HCT116 (cell line): ENCODE data around the gene SLCO1B3.

Experiments used
- CEBPB ChIP-seq: IDR thresholded peaks from 2 replicates; pipeline ENCODE4 v1.6.1; 2012; ENCODE audit warnings: low read depth
- EZH2 ChIP-seq: fragments of 200-600 bp; sonication (generic); IDR thresholded peaks from 2 replicates; pipeline ENCODE4 v1.6.1; 2017; ENCODE audit warnings: antibody characterized with exemption, mixed run types
- POLR2A ChIP-seq: IDR thresholded peaks from 2 replicates; pipeline ENCODE4 v1.7.0; 2011; ENCODE audit warnings: borderline replicate concordance; ENCODE audit not compliant: insufficient read depth, insufficient read length; ENCODE audit errors: extremely low read depth
- POLR2AphosphoS5 ChIP-seq: IDR thresholded peaks from 2 replicates; pipeline ENCODE4 v1.6.1; 2011; ENCODE audit warnings: mild to moderate bottlenecking, low read depth, low read length, moderate library complexity
- TF ChIP-seq, protein P1 (sequence below), 3 experiments: fragments of 200-600 bp in 1 of 3; sonication (generic) in 1 of 3; IDR thresholded peaks in 2 of 3; conservative IDR thresholded peaks in 1 of 3; 2 replicates each; pipeline ENCODE4 v1.5.1; 2012 to 2017; ENCODE audit warnings: low read depth in 2 of 3, low read length in 2 of 3, antibody characterized with exemption in 1 of 3, borderline replicate concordance in 1 of 3, control low read depth in 1 of 3, mild to moderate bottlenecking in 1 of 3, mixed read lengths in 1 of 3, mixed run types in 1 of 3, moderate library complexity in 1 of 3; ENCODE audit not compliant: insufficient read depth in 1 of 3
- TF ChIP-seq, protein P2 (sequence below): IDR thresholded peaks from 2 replicates; pipeline ENCODE4 v1.6.1; 2011; ENCODE audit warnings: mild to moderate bottlenecking, low read length, moderate library complexity; ENCODE audit not compliant: insufficient replicate concordance; ENCODE audit errors: extremely low read depth

DNA sequence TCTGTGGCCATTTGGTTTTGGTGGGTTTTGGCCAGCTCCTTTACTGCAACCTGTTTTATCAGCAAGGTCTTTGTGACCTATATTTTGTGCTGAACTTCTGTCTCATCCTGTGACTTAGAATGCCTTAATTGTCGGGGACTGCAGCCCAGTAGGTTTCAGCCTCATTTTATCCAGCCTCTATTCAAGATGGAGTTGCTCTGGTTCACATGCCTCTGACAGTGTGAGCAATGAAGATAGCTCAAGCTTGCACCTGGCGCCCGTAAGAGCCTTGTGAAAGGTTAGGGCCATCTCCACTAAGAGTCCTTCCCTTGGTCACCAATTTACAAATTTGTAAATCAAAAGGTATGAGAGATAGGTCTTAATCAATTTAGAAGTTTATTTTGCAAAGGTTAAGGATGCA is 19.4 kb downstream of the SLCO1B3 start:
- TF ChIP-seq, protein P1, sequence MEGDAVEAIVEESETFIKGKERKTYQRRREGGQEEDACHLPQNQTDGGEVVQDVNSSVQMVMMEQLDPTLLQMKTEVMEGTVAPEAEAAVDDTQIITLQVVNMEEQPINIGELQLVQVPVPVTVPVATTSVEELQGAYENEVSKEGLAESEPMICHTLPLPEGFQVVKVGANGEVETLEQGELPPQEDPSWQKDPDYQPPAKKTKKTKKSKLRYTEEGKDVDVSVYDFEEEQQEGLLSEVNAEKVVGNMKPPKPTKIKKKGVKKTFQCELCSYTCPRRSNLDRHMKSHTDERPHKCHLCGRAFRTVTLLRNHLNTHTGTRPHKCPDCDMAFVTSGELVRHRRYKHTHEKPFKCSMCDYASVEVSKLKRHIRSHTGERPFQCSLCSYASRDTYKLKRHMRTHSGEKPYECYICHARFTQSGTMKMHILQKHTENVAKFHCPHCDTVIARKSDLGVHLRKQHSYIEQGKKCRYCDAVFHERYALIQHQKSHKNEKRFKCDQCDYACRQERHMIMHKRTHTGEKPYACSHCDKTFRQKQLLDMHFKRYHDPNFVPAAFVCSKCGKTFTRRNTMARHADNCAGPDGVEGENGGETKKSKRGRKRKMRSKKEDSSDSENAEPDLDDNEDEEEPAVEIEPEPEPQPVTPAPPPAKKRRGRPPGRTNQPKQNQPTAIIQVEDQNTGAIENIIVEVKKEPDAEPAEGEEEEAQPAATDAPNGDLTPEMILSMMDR (IDR thresholded peaks at IDR 0.05 in 2 of 3, conservative IDR thresholded peaks at IDR 0.05 in 1 of 3; ENCODE audit: borderline replicate concordance in 1 of 3, insufficient read depth in 1 of 3, low read depth in 2 of 3, low read length in 2 of 3), result no peak
- TF ChIP-seq POLR2A, result no peak
- no peak for TF ChIP-seq CEBPB
- TF ChIP-seq POLR2AphosphoS5, result no peak
- TF ChIP-seq, protein P2, sequence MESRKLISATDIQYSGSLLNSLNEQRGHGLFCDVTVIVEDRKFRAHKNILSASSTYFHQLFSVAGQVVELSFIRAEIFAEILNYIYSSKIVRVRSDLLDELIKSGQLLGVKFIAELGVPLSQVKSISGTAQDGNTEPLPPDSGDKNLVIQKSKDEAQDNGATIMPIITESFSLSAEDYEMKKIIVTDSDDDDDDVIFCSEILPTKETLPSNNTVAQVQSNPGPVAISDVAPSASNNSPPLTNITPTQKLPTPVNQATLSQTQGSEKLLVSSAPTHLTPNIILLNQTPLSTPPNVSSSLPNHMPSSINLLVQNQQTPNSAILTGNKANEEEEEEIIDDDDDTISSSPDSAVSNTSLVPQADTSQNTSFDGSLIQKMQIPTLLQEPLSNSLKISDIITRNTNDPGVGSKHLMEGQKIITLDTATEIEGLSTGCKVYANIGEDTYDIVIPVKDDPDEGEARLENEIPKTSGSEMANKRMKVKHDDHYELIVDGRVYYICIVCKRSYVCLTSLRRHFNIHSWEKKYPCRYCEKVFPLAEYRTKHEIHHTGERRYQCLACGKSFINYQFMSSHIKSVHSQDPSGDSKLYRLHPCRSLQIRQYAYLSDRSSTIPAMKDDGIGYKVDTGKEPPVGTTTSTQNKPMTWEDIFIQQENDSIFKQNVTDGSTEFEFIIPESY, result no peak
- no peak for TF ChIP-seq EZH2
